ENCODE results near the gene CAPN8. TPM values are rescaled to one million over a fixed set of nuclear protein-coding genes. Genes with fewer than 3 reads are reported as not detected.

The CAPN8 gene
- total RNA-seq, 2 donors from 2014 or later, result 0.44 TPM; not detected in 1

GRCh38 chr1:223651291-223651991 lies 14.1 kb downstream of the CAPN8 start:
- Histone ChIP-seq H3K4me3 (ENCODE audit: low read length) (no peak overlapping the region), H3K9me3 (ENCODE audit: control insufficient read depth, low read length) (no peaks in the 10 kb centered on the region), H3K27ac (ENCODE audit: low read depth, low read length) (no peak overlapping the region), H3K36me3 (ENCODE audit: control insufficient read depth, insufficient read depth, low read length) (no peaks in the 10 kb centered on the region), H3K9ac (ENCODE audit: extremely low read depth, low read length, poor library complexity, severe bottlenecking) (no peak overlapping the region), H3K27me3 (ENCODE audit: control insufficient read depth, insufficient read depth, low read length, poor library complexity, severe bottlenecking) (no peaks in the 10 kb centered on the region), H3K4me1 (ENCODE audit: control insufficient read depth, insufficient read depth, low read length) (no peaks in the 10 kb centered on the region)
- Mint-ChIP-seq H3K4me1 (peaks cover 19% of the 10 kb centered on the region), H3K27ac (no peak overlapping the region), H3K4me3 (no peak overlapping the region), H3K9me3 (no peaks in the 10 kb centered on the region), H3K36me3 (ENCODE audit: low read depth) (no peaks in the 10 kb centered on the region), H3K27me3 (ENCODE audit: insufficient read depth) (peaks cover 3% of the 10 kb centered on the region)
- 76 to 81% methylated on average over 5 to 8 of the region's 8 CpGs for WGBS, 2 experiments (ENCODE audit: insufficient coverage in 1 of 2, insufficient read length in 1 of 2)
- TF ChIP-seq, protein P1, sequence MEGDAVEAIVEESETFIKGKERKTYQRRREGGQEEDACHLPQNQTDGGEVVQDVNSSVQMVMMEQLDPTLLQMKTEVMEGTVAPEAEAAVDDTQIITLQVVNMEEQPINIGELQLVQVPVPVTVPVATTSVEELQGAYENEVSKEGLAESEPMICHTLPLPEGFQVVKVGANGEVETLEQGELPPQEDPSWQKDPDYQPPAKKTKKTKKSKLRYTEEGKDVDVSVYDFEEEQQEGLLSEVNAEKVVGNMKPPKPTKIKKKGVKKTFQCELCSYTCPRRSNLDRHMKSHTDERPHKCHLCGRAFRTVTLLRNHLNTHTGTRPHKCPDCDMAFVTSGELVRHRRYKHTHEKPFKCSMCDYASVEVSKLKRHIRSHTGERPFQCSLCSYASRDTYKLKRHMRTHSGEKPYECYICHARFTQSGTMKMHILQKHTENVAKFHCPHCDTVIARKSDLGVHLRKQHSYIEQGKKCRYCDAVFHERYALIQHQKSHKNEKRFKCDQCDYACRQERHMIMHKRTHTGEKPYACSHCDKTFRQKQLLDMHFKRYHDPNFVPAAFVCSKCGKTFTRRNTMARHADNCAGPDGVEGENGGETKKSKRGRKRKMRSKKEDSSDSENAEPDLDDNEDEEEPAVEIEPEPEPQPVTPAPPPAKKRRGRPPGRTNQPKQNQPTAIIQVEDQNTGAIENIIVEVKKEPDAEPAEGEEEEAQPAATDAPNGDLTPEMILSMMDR (conservative IDR thresholded peaks at IDR 0.05), result no peak
- DNase-seq, result no peak

- Mint-ChIP-seq H3K36me3 (ENCODE audit: low read depth) (no peaks in the 10 kb centered on the region), H3K9me3 (no peaks in the 10 kb centered on the region), H3K4me3 (no peak overlapping the region), H3K27ac (no peak overlapping the region), H3K4me1 (peaks cover 20% of the 10 kb centered on the region), H3K27me3 (ENCODE audit: insufficient read depth) (peaks cover 3% of the 10 kb centered on the region)
- 67 to 92% methylated on average over 1 to 2 of the region's 2 CpGs for WGBS, 2 experiments (ENCODE audit: insufficient coverage in 1 of 2, insufficient read length in 1 of 2)
- H3K4me1 ChIP-seq (ENCODE audit: control insufficient read depth, insufficient read depth, low read length), result no peaks in the 10 kb centered on the region
- no peaks in the 10 kb centered on the region for H3K36me3 ChIP-seq (ENCODE audit: control insufficient read depth, insufficient read depth, low read length)
- H3K4me3 ChIP-seq (ENCODE audit: low read length), result no peak overlapping the region
- no peak overlapping the region for H3K9ac ChIP-seq (ENCODE audit: extremely low read depth, low read length, poor library complexity, severe bottlenecking)
- H3K9me3 ChIP-seq (ENCODE audit: control insufficient read depth, low read length), result no peaks in the 10 kb centered on the region
- DNase-seq, result no peak
- H3K27me3 ChIP-seq (ENCODE audit: control insufficient read depth, insufficient read depth, low read length, poor library complexity, severe bottlenecking), result no peaks in the 10 kb centered on the region
- TF ChIP-seq, protein P1 (conservative IDR thresholded peaks at IDR 0.05), result no peak
- no peak overlapping the region for H3K27ac ChIP-seq (ENCODE audit: low read depth, low read length)
Measured at GRCh38 chr1:223650465-223650864, 15.0 kb downstream of the CAPN8 start.

DNA sequence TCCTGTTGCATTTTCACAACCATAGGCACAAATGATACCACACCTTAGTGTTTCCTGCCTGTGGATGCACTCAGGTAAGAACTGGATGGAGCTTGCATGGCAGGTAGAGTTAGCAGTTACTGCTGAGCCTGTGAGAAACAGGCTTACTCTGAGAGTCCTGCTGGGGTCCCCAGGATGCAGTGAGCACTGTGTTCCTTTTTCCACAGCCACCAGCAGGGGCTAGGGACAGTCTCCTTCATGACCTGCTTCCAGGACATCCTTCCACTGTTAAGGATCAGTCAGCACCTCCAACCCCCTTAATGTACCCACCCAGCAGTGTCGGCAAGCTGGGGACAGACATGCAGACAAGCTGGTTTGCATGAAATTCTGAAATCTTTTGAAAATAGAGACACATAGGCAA lies 16.3 kb downstream of the CAPN8 start:
- H3K36me3 ChIP-seq (ENCODE audit: control insufficient read depth, insufficient read depth, low read length), result no peaks in the 10 kb centered on the region
- H3K4me1 ChIP-seq (ENCODE audit: control insufficient read depth, insufficient read depth, low read length), result no peaks in the 10 kb centered on the region
- 0% methylated on average over 1 of the region's 1 CpG; no CpG with 5 or more reads in 1 of the 2 experiments for WGBS, 2 experiments (ENCODE audit: insufficient coverage in 1 of 2, insufficient read length in 1 of 2)
- H3K9me3 ChIP-seq (ENCODE audit: control insufficient read depth, low read length), result no peaks in the 10 kb centered on the region
- Mint-ChIP-seq H3K4me1 (peaks cover 13% of the 10 kb centered on the region), H3K36me3 (ENCODE audit: low read depth) (no peaks in the 10 kb centered on the region), H3K4me3 (no peak overlapping the region), H3K9me3 (no peaks in the 10 kb centered on the region), H3K27ac (no peak overlapping the region), H3K27me3 (ENCODE audit: insufficient read depth) (peaks cover 3% of the 10 kb centered on the region)
- TF ChIP-seq, protein P1 (conservative IDR thresholded peaks at IDR 0.05), result peak; percentile 50
- no peak overlapping the region for H3K9ac ChIP-seq (ENCODE audit: extremely low read depth, low read length, poor library complexity, severe bottlenecking)
- no peak overlapping the region for H3K27ac ChIP-seq (ENCODE audit: low read depth, low read length)
- no peaks in the 10 kb centered on the region for H3K27me3 ChIP-seq (ENCODE audit: control insufficient read depth, insufficient read depth, low read length, poor library complexity, severe bottlenecking)
- DNase-seq, result peak; percentile 55
- H3K4me3 ChIP-seq (ENCODE audit: low read length), result no peak overlapping the region

Data from endodermal cell (in vitro differentiated cells).